Inflammatory macrophage treated with lipopolysaccharide for 4 hours (primary cell): ENCODE data around the gene SNRK.
"Not testable (repeated sequence)": the region's sequence is repeated elsewhere in the genome, so short reads cannot be mapped to it uniquely, and the experiment has no call there.

Experiments used
- DNase-seq: peaks from one replicate; pipeline ENCODE4 v3.0.0-alpha.2; 2020

The SNRK gene

GRCh38 chr3:43346978-43347749, 60.8 kb downstream of the SNRK start:
- no peak for DNase-seq

- DNase-seq: no peak
These were observed 61.4 kb downstream of the SNRK start for GRCh38 chr3:43347774-43348173.

GRCh38 chr3:43348350-43348749, 62.0 kb downstream of the SNRK start:
- DNase-seq: no peak

- no peak for DNase-seq
These were observed 62.7 kb downstream of the SNRK start for GRCh38 chr3:43348852-43349574.

GRCh38 chr3:43349716-43350115, 63.4 kb downstream of the SNRK start:
- no peak for DNase-seq

- no peak for DNase-seq
These were observed 67.1 kb downstream of the SNRK start for GRCh38 chr3:43353393-43353792.

- DNase-seq: no peak
These were observed 67.8 kb downstream of the SNRK start for GRCh38 chr3:43353923-43354670.

GRCh38 chr3:43356033-43356432, 69.7 kb downstream of the SNRK start:
- not testable (repeated sequence) for DNase-seq

GRCh38 chr3:43361077-43361476, 74.7 kb downstream of the SNRK start:
- DNase-seq: no peak

- DNase-seq: no peak
These were observed 75.8 kb downstream of the SNRK start for GRCh38 chr3:43362183-43362582.

- no peak for DNase-seq
These were observed 76.6 kb downstream of the SNRK start for GRCh38 chr3:43362961-43363360.

- DNase-seq: no peak
These were observed 77.4 kb downstream of the SNRK start for GRCh38 chr3:43363621-43364266.

- DNase-seq: no peak
These were observed 78.2 kb downstream of the SNRK start for GRCh38 chr3:43364494-43364893.

- DNase-seq: no peak
These were observed 78.6 kb downstream of the SNRK start for GRCh38 chr3:43364926-43365325.

GRCh38 chr3:43365601-43366305, 79.4 kb downstream of the SNRK start:
- no peak for DNase-seq

- DNase-seq: no peak
These were observed 80.1 kb downstream of the SNRK start for GRCh38 chr3:43366481-43366880.

- DNase-seq: no peak
These were observed 80.5 kb downstream of the SNRK start for GRCh38 chr3:43366885-43367284.

GRCh38 chr3:43369404-43370292, 83.3 kb downstream of the SNRK start:
- peak; percentile 89 for DNase-seq

GRCh38 chr3:43370293-43370980, 84.1 kb downstream of the SNRK start:
- peak; percentile 82 for DNase-seq

GRCh38 chr3:43371494-43371893, 85.2 kb downstream of the SNRK start:
- DNase-seq: no peak
